ENCODE data around the gene PTPRE. TPM values are rescaled to one million over a fixed set of nuclear protein-coding genes. Genes with fewer than 3 reads are reported as not detected.

PTPRE gene
- total and polyA plus RNA-seq, 2 of the 4 experiments (the other 2 are of a cell fraction): 0.34 to 0.54 TPM

DNA sequence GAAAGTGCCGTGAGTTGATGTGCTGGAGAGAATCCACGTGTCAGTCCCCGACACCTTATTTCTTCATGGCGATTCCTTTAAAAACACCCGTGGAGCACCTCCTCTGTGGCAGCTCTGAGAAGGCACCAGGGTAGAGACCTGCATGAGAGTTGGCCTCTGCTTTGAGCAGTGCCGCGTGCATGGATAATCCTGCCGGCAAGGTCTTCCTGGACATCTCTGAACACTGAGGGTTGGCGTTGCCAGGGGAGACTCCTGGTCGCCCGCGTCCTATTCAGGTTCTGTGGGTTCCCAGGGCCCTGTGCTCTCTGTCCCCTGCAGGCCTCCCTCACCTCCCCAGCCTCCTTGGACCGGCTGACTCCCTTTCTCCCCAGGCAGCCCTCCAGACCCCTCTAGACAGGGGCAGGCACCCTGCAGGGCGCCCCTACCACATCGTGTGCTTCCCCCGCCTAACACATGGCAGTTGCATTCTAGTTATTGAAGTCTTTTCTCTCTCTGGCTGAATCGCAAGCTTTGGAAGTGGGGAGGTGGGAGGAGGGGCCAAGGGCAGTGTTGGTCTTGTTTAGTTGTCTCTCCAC lies 123.7 kb downstream of the PTPRE start:
- Histone ChIP-seq H3K18ac (ENCODE audit: low read depth, low read length) (no peak overlapping the region), H2BK20ac (ENCODE audit: low read depth, low read length) (no peak overlapping the region), H4K8ac (ENCODE audit: low read depth in 2 of 2, low read length in 2 of 2) (no peak overlapping the region), H3K9ac (ENCODE audit: low read depth, low read length) (no peak overlapping the region), H2BK120ac (ENCODE audit: low read depth, low read length) (no peak overlapping the region), H3K4me1 (ENCODE audit: control insufficient read depth, insufficient read depth, low read length) (no peaks in the 10 kb centered on the region), H3K27me3 (ENCODE audit: control insufficient read depth, insufficient read depth, low read length) (no peaks in the 10 kb centered on the region; the same call in 1 of the 2 replicates), H3K4ac (ENCODE audit: low read depth, low read length) (no peak overlapping the region), H2BK5ac (ENCODE audit: low read depth, low read length, poor library complexity, severe bottlenecking) (no peak overlapping the region), H3K27ac (ENCODE audit: insufficient read depth, low read length) (no peak overlapping the region), H2BK15ac (ENCODE audit: low read depth, low read length) (no peak overlapping the region), H3K4me3 (ENCODE audit: insufficient read depth, low read depth, low read length) (no peak overlapping the region), H4K5ac (ENCODE audit: low read depth, low read length) (no peak overlapping the region), H3K4me2 (ENCODE audit: low read depth, low read length) (no peak overlapping the region), H3K14ac (replicated peaks; ENCODE audit: low read depth, low read length) (no peak overlapping the region), H3K23ac (ENCODE audit: low read depth, low read length) (no peak overlapping the region), H3K36me3 (ENCODE audit: control insufficient read depth, insufficient read depth, low read length) (no peaks in the 10 kb centered on the region), H3K9me3 (ENCODE audit: control insufficient read depth, insufficient read depth, low read length) (no peaks in the 10 kb centered on the region), H3K9me1 (ENCODE audit: insufficient read depth, low read length) (no peaks in the 10 kb centered on the region), H4K20me1 (ENCODE audit: insufficient read depth, low read length) (no peaks in the 10 kb centered on the region), H4K91ac (ENCODE audit: insufficient read depth, low read depth, low read length) (no peak overlapping the region), H2AFZ (replicated peaks; ENCODE audit: low read length, poor library complexity) (no peak overlapping the region), H3K79me1 (ENCODE audit: low read depth in 1 of 2, low read length in 2 of 2) (no peaks in the 10 kb centered on the region), H3K56ac (ENCODE audit: extremely low read depth, insufficient read depth, low read length) (no peak overlapping the region), H2AK9ac (replicated peaks; ENCODE audit: low read depth, low read length, poor library complexity) (no peak overlapping the region), H2AK5ac (ENCODE audit: low read depth, low read length) (no peak overlapping the region)
- BruUV-seq (replicated peaks): no TSS peak
- in situ Hi-C loops (cut with MboI; ENCODE audit: low sequenced_read_pairs): no loop called here
- intact Hi-C loops (cut with micrococcal nuclease): no loop called here
- POLR2A ChIA-PET (ENCODE audit: unreplicated experiment): no interaction called here
- no peak for TF ChIP-seq FOS (IDR thresholded peaks at IDR 0.05; ENCODE audit: low read depth, low read length)
- TF ChIP-seq, protein P1, sequence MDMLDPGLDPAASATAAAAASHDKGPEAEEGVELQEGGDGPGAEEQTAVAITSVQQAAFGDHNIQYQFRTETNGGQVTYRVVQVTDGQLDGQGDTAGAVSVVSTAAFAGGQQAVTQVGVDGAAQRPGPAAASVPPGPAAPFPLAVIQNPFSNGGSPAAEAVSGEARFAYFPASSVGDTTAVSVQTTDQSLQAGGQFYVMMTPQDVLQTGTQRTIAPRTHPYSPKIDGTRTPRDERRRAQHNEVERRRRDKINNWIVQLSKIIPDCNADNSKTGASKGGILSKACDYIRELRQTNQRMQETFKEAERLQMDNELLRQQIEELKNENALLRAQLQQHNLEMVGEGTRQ (IDR thresholded peaks at IDR 0.05; ENCODE audit: low read depth, low read length): no peak
- no peak for TF ChIP-seq RAD21 (IDR thresholded peaks at IDR 0.05; ENCODE audit: low read length)
- TF ChIP-seq MAFK (IDR thresholded peaks at IDR 0.05; ENCODE audit: low read depth, low read length): no peak
- TF ChIP-seq, protein P2, sequence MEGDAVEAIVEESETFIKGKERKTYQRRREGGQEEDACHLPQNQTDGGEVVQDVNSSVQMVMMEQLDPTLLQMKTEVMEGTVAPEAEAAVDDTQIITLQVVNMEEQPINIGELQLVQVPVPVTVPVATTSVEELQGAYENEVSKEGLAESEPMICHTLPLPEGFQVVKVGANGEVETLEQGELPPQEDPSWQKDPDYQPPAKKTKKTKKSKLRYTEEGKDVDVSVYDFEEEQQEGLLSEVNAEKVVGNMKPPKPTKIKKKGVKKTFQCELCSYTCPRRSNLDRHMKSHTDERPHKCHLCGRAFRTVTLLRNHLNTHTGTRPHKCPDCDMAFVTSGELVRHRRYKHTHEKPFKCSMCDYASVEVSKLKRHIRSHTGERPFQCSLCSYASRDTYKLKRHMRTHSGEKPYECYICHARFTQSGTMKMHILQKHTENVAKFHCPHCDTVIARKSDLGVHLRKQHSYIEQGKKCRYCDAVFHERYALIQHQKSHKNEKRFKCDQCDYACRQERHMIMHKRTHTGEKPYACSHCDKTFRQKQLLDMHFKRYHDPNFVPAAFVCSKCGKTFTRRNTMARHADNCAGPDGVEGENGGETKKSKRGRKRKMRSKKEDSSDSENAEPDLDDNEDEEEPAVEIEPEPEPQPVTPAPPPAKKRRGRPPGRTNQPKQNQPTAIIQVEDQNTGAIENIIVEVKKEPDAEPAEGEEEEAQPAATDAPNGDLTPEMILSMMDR (conservative IDR thresholded peaks at IDR 0.05; ENCODE audit: low read depth, low read length): no peak
- TF ChIP-seq NFE2L2 (IDR thresholded peaks at IDR 0.05; ENCODE audit: low read depth, low read length): no peak
- no peak for TF ChIP-seq SMC3 (IDR thresholded peaks at IDR 0.05; ENCODE audit: low read depth, low read length)
- TF ChIP-seq BHLHE40 (IDR thresholded peaks at IDR 0.05; ENCODE audit: low read depth, low read length): no peak
- no peak for TF ChIP-seq CHD1 (IDR thresholded peaks at IDR 0.05; ENCODE audit: low read depth, low read length)
- no peak for TF ChIP-seq RCOR1 (IDR thresholded peaks at IDR 0.05; ENCODE audit: insufficient replicate concordance, low read length)
- no peak for TF ChIP-seq RFX5 (IDR thresholded peaks at IDR 0.05; ENCODE audit: low read depth, low read length)
- no peak for TF ChIP-seq MXI1 (IDR thresholded peaks at IDR 0.05; ENCODE audit: borderline replicate concordance, low read depth, low read length)
- CTCF ChIA-PET: no interaction called here
- ATAC-seq (ENCODE audit: low read depth) (no peak), DNase-seq (no peak)
- 80% methylated on average over 6 of the region's 17 CpGs; no CpG with 5 or more reads in 1 of the 2 experiments for WGBS, 2 experiments (ENCODE audit: extremely low coverage in 2 of 2, insufficient read length in 1 of 2)
- dilution Hi-C loops (cut with HindIII; ENCODE audit: low sequenced_read_pairs, unreplicated experiment): no loop called here
